ENCODE measurements around the gene FBXO10.
"Not testable (repeated sequence)": the region's sequence is repeated elsewhere in the genome, so short reads cannot be mapped to it uniquely, and the experiment has no call there.

FBXO10 gene

DNA sequence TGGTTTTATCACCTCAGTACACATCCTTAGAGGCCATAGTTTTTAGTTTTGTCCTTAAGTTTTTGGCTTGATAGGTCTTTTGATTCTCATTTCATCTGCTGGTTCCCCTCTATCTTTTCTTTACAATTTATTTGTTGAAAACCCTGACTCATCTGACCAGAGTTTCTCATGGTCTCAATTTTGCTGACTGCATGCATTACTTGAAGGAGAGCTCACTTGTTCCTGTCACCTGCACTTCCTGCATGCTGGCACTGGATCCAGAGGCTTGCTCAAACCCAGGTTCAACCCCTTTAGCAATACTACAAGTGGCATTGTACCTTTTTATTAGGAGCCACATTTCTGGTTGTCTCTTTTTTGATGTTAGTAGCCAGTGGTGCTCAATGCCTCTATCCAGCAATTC, 26.7 kb downstream of the FBXO10 start:
- DNase-seq (ENCODE audit: low spot score): no peak

- no peak for DNase-seq (ENCODE audit: low spot score)
These were observed 28.8 kb downstream of the FBXO10 start for GRCh38 chr9:37547328-37547878.

GRCh38 chr9:37543468-37543867, 32.7 kb downstream of the FBXO10 start:
- no peak for DNase-seq (ENCODE audit: low spot score)

- DNase-seq (ENCODE audit: low spot score): no peak
These were observed 33.3 kb downstream of the FBXO10 start for GRCh38 chr9:37542895-37543294.

DNA sequence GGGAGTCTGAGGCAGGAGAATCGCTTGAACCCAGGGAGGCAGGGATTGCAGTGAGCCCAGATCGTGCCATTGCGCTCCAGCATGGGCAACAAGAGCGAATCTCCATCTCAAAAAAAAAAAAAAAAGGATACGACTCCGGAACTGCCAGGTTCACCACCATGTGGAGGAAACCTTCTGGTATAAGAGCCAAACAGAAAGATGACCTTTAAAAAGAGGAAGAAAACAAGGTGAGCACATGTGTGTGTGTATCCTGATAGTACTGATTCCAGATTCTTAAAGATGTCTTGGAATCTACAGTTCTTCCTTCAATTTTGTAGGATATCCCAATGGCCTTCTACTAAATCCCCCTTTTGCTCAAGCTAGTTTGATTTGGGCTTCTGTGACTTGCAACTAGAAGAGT, 33.7 kb downstream of the FBXO10 start:
- no peak for DNase-seq (ENCODE audit: low spot score)

- no peak for DNase-seq (ENCODE audit: low spot score)
These were observed 34.7 kb downstream of the FBXO10 start for GRCh38 chr9:37541465-37541864.

GRCh38 chr9:37540634-37541033, 35.5 kb downstream of the FBXO10 start:
- DNase-seq (ENCODE audit: low spot score): no peak

GRCh38 chr9:37539634-37540033, 36.5 kb downstream of the FBXO10 start:
- no peak for DNase-seq (ENCODE audit: low spot score)

- no peak for DNase-seq (ENCODE audit: low spot score)
These were observed 38.1 kb downstream of the FBXO10 start for GRCh38 chr9:37538099-37538498.

GRCh38 chr9:37534901-37535300, 41.3 kb downstream of the FBXO10 start:
- no peak for DNase-seq (ENCODE audit: low spot score)

GRCh38 chr9:37534412-37534811, 41.8 kb downstream of the FBXO10 start:
- no peak for DNase-seq (ENCODE audit: low spot score)

- no peak for DNase-seq (ENCODE audit: low spot score)
These were observed 44.5 kb downstream of the FBXO10 start for GRCh38 chr9:37531699-37532098.

DNA sequence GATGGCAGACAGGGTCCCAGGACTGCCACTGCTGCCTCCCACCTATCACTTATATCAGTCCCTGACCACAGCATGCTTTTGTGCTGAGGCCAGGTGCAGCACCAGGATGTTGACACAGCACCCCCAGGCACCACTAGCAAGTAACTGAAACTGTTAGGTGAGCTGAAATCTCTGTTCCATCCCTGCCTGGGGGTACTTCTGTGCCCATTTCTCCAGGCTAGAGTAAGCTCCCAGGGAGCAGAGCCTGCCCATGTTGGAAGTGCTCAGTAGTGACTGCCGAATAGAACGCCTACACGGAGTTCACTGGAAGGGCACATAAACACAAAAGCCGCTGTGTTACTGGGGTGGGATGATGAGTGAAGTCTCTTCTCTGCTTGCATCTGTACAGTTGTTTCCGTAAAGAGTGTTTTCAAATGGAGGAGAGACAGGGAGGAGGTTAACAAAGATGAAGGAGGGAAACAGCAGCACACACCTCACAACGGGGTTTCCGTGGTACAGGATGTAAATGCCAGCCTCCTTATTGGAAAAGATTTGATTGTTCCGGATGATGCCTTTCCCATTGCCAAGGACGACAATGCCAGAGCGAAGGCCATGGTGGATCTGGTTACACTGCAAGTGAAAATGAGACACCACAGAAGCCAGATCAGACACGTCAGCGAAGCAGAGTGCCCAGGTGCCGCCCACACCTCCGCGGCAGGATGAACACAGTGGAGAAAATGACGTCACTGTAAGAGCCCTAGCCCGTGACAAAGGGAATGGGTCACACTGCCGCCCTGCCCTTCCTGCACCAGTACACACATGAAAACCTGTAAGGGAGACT, 47.3 kb downstream of the FBXO10 start:
- no peak for DNase-seq (ENCODE audit: low spot score)

DNA sequence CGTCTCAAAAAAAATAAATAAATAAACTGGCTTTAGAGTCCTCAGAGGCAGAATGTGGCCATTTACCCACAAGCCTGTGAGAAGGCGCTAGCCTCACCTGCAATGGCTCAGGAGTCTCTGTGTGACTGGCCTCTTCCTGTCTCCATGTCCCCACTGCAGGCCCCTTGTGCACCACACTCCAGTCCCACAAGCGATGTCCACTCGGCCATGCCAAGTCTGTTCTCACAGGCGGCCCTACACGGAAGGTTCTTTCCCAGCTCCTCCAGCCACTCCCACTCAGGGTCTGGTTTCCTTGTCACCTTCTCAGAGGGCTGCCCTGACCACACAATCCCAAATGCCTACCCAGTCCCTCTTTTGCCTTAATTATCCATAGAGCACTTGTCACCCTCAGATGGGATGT, 52.3 kb downstream of the FBXO10 start:
- no peak for DNase-seq (ENCODE audit: low spot score)

DNA sequence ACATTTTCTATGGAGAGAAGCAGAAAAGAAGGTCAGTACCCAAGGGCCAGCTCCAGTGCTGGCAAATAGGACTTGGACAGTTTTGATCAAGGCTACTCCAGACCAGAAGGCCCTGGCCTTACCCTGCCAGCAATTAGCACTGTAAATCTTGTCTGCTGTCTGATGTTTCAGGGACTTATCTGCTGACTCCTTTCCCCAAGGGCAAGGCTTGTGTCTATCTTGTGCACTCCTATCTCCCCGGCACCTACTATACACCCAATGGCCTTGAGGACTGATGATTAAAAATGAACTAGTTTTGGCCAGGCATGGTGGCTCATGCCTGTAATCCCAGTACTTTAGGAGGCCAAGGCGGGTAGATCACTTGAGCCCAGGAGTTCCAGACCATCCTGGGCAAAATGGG, 53.2 kb downstream of the FBXO10 start:
- DNase-seq (ENCODE audit: low spot score): no peak

DNA sequence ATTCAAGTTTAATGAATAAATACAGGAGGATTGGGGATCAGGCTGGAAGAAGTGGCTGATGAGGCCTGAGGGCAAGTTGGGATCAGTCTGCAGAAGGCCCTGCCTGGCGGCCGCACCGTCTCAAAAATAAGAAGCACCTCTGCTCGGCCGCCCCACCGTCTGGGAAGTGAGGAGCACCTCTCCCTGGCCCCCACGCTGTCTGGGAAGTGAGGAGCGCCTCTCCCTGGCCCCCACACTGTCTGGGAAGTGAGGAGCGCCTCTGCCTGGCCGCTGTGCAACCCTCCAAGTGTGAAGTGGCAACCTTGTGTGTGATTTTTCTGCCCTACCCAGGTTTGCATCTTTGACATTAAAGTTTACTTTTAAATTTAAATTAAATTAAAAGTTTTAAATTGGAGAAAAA, 55.1 kb downstream of the FBXO10 start:
- no peak for DNase-seq (ENCODE audit: low spot score)

DNA sequence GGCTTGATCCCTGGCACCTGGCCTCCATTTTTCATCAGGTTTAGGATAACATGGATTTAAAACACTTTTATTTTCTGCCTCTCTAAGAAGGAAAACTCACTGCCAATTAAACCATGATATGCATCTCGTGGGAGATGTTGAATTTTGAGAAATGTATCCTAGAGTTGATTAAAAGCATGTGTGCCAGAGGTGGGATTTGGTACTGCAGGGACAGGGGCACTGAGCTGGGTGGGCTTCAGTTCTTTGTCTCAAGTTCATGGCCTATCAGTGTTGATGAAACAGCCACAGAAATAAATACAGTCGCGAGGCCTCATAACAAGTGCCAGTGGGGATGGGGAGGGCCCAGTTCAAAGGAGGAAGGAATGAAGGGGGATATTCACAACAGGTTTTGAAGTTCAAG, 55.5 kb downstream of the FBXO10 start:
- DNase-seq (ENCODE audit: low spot score): no peak

- no peak for DNase-seq (ENCODE audit: low spot score)
These were observed 58.3 kb downstream of the FBXO10 start for GRCh38 chr9:37517923-37518322.

- no peak for DNase-seq (ENCODE audit: low spot score)
These were observed 60.4 kb downstream of the FBXO10 start for GRCh38 chr9:37515620-37516258.

DNA sequence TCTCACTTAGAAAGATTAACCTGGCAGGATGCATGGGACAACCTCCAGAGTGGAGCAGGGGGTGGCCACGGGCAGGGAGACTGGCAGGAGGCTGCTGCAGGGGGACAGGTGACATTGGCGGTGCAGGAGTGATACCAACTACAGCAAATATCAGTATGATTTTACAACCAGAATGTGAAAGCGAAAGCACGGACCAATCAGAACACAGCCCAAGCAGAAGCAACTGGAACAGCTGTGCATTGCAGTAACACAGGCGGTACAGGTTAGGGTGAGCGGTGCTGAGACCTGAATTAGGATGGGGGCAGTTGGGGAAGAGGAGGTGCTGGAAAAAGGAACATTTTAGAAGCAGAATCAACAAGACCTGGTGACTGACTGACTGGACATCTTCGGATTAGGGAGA, 61.2 kb downstream of the FBXO10 start:
- no peak for DNase-seq (ENCODE audit: low spot score)

GRCh38 chr9:37514415-37514814, 61.8 kb downstream of the FBXO10 start:
- DNase-seq (ENCODE audit: low spot score): not testable (repeated sequence)

DNA sequence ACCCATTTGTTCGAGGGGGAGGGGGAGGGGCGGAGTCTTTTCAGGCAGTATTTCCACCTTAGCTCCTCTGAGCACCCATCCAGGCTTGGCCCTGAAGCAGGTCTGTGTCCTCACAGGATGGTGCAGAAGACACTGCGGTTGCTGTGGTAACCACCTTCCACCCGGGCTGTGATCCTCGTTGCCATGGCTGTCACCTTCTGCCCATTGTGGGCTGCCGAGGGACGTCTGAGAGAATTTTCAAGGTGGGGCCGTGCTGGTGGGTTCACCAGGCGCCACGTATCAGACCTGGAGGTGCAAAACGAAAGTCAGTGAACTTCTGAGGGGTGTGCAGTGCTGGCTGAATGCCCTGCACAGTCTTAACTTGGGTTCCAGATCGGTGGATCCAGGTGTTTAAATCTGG, 63.7 kb downstream of the FBXO10 start:
- no peak for DNase-seq (ENCODE audit: low spot score)
